ENCODE measurements around the gene TNRC6C. TPM values are rescaled to one million over a fixed set of nuclear protein-coding genes. Genes with fewer than 3 reads are reported as not detected.

TNRC6C gene
- total RNA-seq, 1 donor from 2014 or later, result 31.1 TPM

GRCh38 chr17:78007647-78008046 is 49.1 kb downstream of the TNRC6C start:
- intact Hi-C loops (cut with micrococcal nuclease), result no loop called here

GRCh38 chr17:78010759-78011158 is 52.3 kb downstream of the TNRC6C start:
- intact Hi-C loops (cut with micrococcal nuclease), result loop anchor here (5.0 to 10.0 kb wide), 2 partner anchors 48 to 166 kb away; no protein-coding TSS in a partner anchor

GRCh38 chr17:78012428-78012827 is 53.9 kb downstream of the TNRC6C start:
- intact Hi-C loops (cut with micrococcal nuclease), result loop anchor here (5.0 to 10.0 kb wide), 2 partner anchors 50 to 168 kb away; no protein-coding TSS in a partner anchor

- intact Hi-C loops (cut with micrococcal nuclease), result loop anchor here (1.0 to 10.0 kb wide), 7 partner anchors 52 to 683 kb away; no protein-coding TSS in a partner anchor
Measured at GRCh38 chr17:78013683-78014467, 55.4 kb downstream of the TNRC6C start.

- intact Hi-C loops (cut with micrococcal nuclease), result loop anchor here (1.0 to 10.0 kb wide), 5 partner anchors 52 to 684 kb away; no protein-coding TSS in a partner anchor
Measured at GRCh38 chr17:78014646-78015045, 56.1 kb downstream of the TNRC6C start.

- intact Hi-C loops (cut with micrococcal nuclease), result loop anchor here (10.0 kb wide), 1 partner anchor 172 kb away; no protein-coding TSS in a partner anchor
Measured at GRCh38 chr17:78016852-78017251, 58.3 kb downstream of the TNRC6C start.

GRCh38 chr17:78019367-78019975 is 61.0 kb downstream of the TNRC6C start:
- intact Hi-C loops (cut with micrococcal nuclease), result loop anchor here (1.0 to 10.0 kb wide), 3 partner anchors 66 to 232 kb away; no protein-coding TSS in a partner anchor

- intact Hi-C loops (cut with micrococcal nuclease), result loop anchor here (1.0 to 10.0 kb wide), 6 partner anchors 61 to 231 kb away; partner anchors contain the start of gene TNRC6C
Measured at GRCh38 chr17:78019976-78020716, 61.6 kb downstream of the TNRC6C start.

GRCh38 chr17:78020717-78021108 is 62.2 kb downstream of the TNRC6C start:
- intact Hi-C loops (cut with micrococcal nuclease), result loop anchor here (2.0 kb wide), 3 partner anchors 62 to 156 kb away; partner anchors contain the start of gene TNRC6C

GRCh38 chr17:78022425-78022824 is 63.9 kb downstream of the TNRC6C start:
- intact Hi-C loops (cut with micrococcal nuclease), result no loop called here

GRCh38 chr17:78023042-78023441 is 64.5 kb downstream of the TNRC6C start:
- intact Hi-C loops (cut with micrococcal nuclease), result no loop called here

GRCh38 chr17:78026381-78026780 is 67.9 kb downstream of the TNRC6C start:
- intact Hi-C loops (cut with micrococcal nuclease), result no loop called here

GRCh38 chr17:78027121-78027520 is 68.6 kb downstream of the TNRC6C start:
- intact Hi-C loops (cut with micrococcal nuclease), result no loop called here

- intact Hi-C loops (cut with micrococcal nuclease), result no loop called here
Measured at GRCh38 chr17:78029697-78030096, 71.2 kb downstream of the TNRC6C start.

GRCh38 chr17:78031435-78031834 is 72.9 kb downstream of the TNRC6C start:
- intact Hi-C loops (cut with micrococcal nuclease), result no loop called here

- intact Hi-C loops (cut with micrococcal nuclease), result no loop called here
Measured at GRCh38 chr17:78032166-78032565, 73.7 kb downstream of the TNRC6C start.

- intact Hi-C loops (cut with micrococcal nuclease), result no loop called here
Measured at GRCh38 chr17:78034429-78035091, 76.1 kb downstream of the TNRC6C start.

- intact Hi-C loops (cut with micrococcal nuclease), result no loop called here
Measured at GRCh38 chr17:78037280-78037679, 78.8 kb downstream of the TNRC6C start.

- intact Hi-C loops (cut with micrococcal nuclease), result no loop called here
Measured at GRCh38 chr17:78038748-78039288, 80.3 kb downstream of the TNRC6C start.

- intact Hi-C loops (cut with micrococcal nuclease), result no loop called here
Measured at GRCh38 chr17:78039581-78039980, 81.1 kb downstream of the TNRC6C start.

All from T-helper 1 cell treated with Interleukin-12 subunit alpha and Interleukin-12 subunit beta and Interleukin-4 antibody, amounts not matched to agents 30 ng/mL and 1 ng/mL, for 36 hours (primary cell).